Mammary epithelial cell (primary cell): Measurements from ENCODE around the gene CDC16.

Experiments
- CTCF ChIP-seq, 2 donors: IDR thresholded peaks in 1 of 2; conservative IDR thresholded peaks in 1 of 2; 2 replicates each; pipeline ENCODE4 v1.5.1; 2011 to 2012; ENCODE audit warnings: inconsistent platforms in 2 of 2, low read length in 2 of 2, mild to moderate bottlenecking in 2 of 2, control low read depth in 1 of 2, low read depth in 1 of 2; ENCODE audit not compliant: insufficient read depth in 1 of 2; ENCODE audit errors: extremely low read depth in 1 of 2
- EZH2 ChIP-seq: IDR thresholded peaks from 2 replicates; pipeline ENCODE4 v1.6.1; 2012; ENCODE audit warnings: low read length, inconsistent platforms, borderline replicate concordance

GRCh38 chr13:114196629-114197028 lies 38.1 kb upstream of the CDC16 start:
- TF ChIP-seq EZH2: no peak
- TF ChIP-seq CTCF (conservative IDR thresholded peaks at IDR 0.05 in 1 of 2, IDR thresholded peaks at IDR 0.05 in 1 of 2; ENCODE audit: extremely low read depth in 1 of 2, insufficient read depth in 1 of 2, low read depth in 1 of 2, low read length in 2 of 2): no peak
